Upper lobe of right lung (tissue), 1 donor: ENCODE measurements around the gene QPRT. TPM values are rescaled to one million over a fixed set of nuclear protein-coding genes. Genes with fewer than 3 reads are reported as not detected.
"Not testable (repeated sequence)": the region's sequence is repeated elsewhere in the genome, so short reads cannot be mapped to it uniquely, and the experiment has no call there.

Source experiments
- ATAC-seq: fragments of 200-7000 bp; cut with Tn5 transposase; one replicate; pipeline ENCODE4 v1.9.1; 2020; ENCODE audit warnings: mild to moderate bottlenecking, moderate library complexity
- DNase-seq: peaks from one replicate; pipeline ENCODE4 v3.0.0-alpha.2; 2020
- H3K27ac ChIP-seq: fragments of 200-600 bp; one replicate; pipeline ENCODE4 v1.8.0; 2022
- H3K27me3 ChIP-seq: fragments of 200-600 bp; one replicate; pipeline ENCODE4 v1.8.0; 2022; ENCODE audit warnings: mild to moderate bottlenecking
- H3K36me3 ChIP-seq: fragments of 200-600 bp; one replicate; pipeline ENCODE4 v1.8.0; 2022
- H3K4me1 ChIP-seq: fragments of 200-600 bp; one replicate; pipeline ENCODE4 v1.8.0; 2022
- H3K4me3 ChIP-seq: fragments of 200-600 bp; one replicate; pipeline ENCODE4 v1.8.0; 2022; ENCODE audit warnings: mild to moderate bottlenecking
- H3K9me3 ChIP-seq: fragments of 200-600 bp; one replicate; pipeline ENCODE4 v1.8.0; 2022
- CTCF ChIP-seq: fragments of 200-600 bp; IDR thresholded peaks from one replicate; pipeline ENCODE4 v1.8.0; 2022; ENCODE audit warnings: antibody characterized with exemption
- intact Hi-C: fragments of 100-400 bp; cut with DNase I; formaldehyde crosslinking; loops from one replicate; pipeline ENCODE4 v1.11.0; 2022
- total RNA-seq: library from RNA; stranded (reverse); fragmentation: NEBNext Ultra II Directional; extraction: Animal tissue kit (Norgen Biotek cat#: 25700); gene quantifications from one replicate; pipeline ENCODE4 v1.2.1, GENCODE V29; 2021
- donor health status: DM: no; HTN: yes; CAD: no; lungs with severe emphysema.

The QPRT gene
- total RNA-seq, 1 donor from 2014 or later, result 15.0 TPM

- ATAC-seq, result no peak
- DNase-seq, result no peak
- Histone ChIP-seq H3K4me1 (no peaks in the 10 kb centered on the region), H3K27me3 (no peaks in the 10 kb centered on the region), H3K4me3 (no peak overlapping the region), H3K9me3 (no peaks in the 10 kb centered on the region), H3K27ac (no peak overlapping the region), H3K36me3 (no peaks in the 10 kb centered on the region)
- intact Hi-C loops, result no loop called here
- TF ChIP-seq CTCF, result no peak
Observed at GRCh38 chr16:29743475-29743826, 64.5 kb downstream of the QPRT start.

DNA sequence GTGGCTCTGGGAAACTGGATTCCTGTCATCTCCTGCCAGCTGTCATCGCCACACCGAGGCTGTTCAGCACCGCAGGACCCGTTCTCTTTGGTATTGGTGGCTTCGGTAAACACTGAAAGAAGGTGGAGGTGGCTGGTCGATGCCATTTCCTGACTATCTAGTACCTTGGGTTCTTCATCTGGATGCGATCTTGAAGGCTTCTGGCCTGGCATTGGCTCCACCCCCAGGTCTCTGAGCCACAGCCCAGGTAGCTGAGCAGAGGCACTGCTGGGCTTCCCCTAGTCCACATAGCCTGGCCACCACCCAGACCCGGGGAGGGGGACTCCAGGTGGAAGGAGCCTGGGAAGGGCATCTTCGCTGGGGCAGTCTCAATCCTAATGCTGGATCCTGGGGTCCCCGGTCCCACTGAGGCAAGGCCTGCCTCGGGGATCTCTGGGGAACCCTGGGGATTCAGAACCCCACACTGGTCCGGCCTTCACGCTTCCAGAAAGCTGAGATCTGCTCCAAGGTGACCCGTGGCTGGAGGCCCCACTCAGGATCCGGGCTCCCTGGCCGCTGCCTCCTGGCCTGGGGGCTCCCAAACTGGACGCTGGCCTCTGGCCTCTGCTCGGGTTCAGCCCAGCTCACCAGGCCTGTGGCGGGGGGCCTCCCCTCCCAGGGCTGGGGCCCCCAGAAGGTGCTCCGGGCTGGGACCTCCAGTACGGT lies 65.0 kb downstream of the QPRT start:
- peak overlapping the region; percentile 80 for H3K27ac ChIP-seq
- no peaks in the 10 kb centered on the region for H3K9me3 ChIP-seq
- no peaks in the 10 kb centered on the region for H3K4me1 ChIP-seq
- H3K4me3 ChIP-seq, result peak overlapping the region; percentile 53
- no peaks in the 10 kb centered on the region for H3K36me3 ChIP-seq
- TF ChIP-seq CTCF, result no peak
- intact Hi-C loops, result no loop called here
- ATAC-seq (no peak), DNase-seq (no peak)
- H3K27me3 ChIP-seq, result no peaks in the 10 kb centered on the region

- TF ChIP-seq CTCF, result no peak
- DNase-seq, result no peak
- H3K9me3 ChIP-seq, result no peaks in the 10 kb centered on the region
- no peak for ATAC-seq
- no peaks in the 10 kb centered on the region for H3K4me1 ChIP-seq
- peak overlapping the region; percentile 80 for H3K27ac ChIP-seq
- H3K27me3 ChIP-seq, result no peaks in the 10 kb centered on the region
- no peaks in the 10 kb centered on the region for H3K36me3 ChIP-seq
- H3K4me3 ChIP-seq, result peak overlapping the region; percentile 53
- intact Hi-C loops, result no loop called here
Observed at GRCh38 chr16:29744541-29745101, 65.6 kb downstream of the QPRT start.

- DNase-seq (peak; percentile 68), ATAC-seq (peak; percentile 70)
- Histone ChIP-seq H3K27me3 (no peaks in the 10 kb centered on the region), H3K9me3 (no peaks in the 10 kb centered on the region), H3K4me3 (peak overlapping the region; percentile 53), H3K36me3 (no peaks in the 10 kb centered on the region), H3K27ac (peak overlapping the region; percentile 80), H3K4me1 (no peaks in the 10 kb centered on the region)
- intact Hi-C loops, result no loop called here
- TF ChIP-seq CTCF, result no peak
Observed at GRCh38 chr16:29745121-29745852, 66.3 kb downstream of the QPRT start.

DNA sequence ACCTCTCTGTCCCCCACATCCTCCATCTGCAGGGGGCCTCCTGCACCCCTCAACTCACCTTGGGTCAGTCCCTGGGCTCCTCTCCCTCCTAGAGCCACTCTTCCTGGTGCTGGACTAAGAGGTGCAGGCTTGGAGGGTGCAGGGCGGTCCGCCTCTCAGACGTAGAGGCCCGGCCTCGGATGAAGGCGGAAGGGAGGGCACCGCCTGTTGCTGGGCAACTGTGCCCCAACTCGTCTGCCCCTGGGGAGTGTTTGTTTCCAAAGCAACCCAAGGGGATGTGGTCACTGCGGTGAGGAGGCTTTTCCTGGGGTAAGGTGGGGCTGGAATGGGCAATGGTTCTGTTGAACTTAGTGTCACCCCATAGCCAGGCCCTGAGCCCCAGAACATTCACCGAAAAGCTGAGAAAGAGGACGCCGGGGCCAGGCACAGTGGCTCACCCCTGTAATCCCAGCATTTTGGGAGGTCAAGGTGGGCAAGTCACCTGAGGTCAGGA lies 66.9 kb downstream of the QPRT start, which contains the start of gene C16orf54:
Gene C16orf54 (minus strand): TSS at position 138 of the 493 bp plus-strand sequence. CDS start 1,039 bp downstream, outside the sequence.
- no peaks in the 10 kb centered on the region for H3K9me3 ChIP-seq
- ATAC-seq (peak; percentile 95), DNase-seq (peak; percentile 91)
- H3K4me1 ChIP-seq, result no peaks in the 10 kb centered on the region
- no peaks in the 10 kb centered on the region for H3K36me3 ChIP-seq
- H3K4me3 ChIP-seq, result peak within 1 kb of the TSS; percentile 53
- intact Hi-C loops, result no loop called here
- no peak for TF ChIP-seq CTCF
- H3K27me3 ChIP-seq, result no peaks in the 10 kb centered on the region
- peak within 1 kb of the TSS; percentile 80 for H3K27ac ChIP-seq

DNA sequence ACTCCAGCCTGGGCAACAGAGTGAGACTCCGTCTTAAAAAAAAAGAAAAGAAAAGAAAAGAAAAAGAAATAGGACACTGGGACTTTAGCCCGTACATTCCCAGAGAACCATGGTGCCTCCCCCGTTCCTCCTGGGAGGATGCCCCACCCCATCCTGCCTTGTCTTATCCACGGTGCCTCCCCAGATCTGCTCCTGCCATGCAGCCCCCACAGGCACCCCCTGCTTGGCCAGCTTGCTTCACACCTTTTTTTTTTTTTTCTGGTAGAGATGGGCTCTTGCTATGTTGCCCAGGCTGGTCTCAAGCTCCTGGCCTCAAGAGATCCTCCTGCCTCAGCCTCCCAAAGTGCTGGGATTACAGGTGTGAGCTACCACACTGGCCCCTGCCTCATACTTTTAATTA lies 67.5 kb downstream of the QPRT start:
- intact Hi-C loops, H3K9me3 ChIP-seq, ATAC-seq, DNase-seq, H3K4me1 ChIP-seq, H3K36me3 ChIP-seq, H3K27me3 ChIP-seq: not testable (repeated sequence)
- H3K27ac ChIP-seq, result peak overlapping the region; percentile 80
- H3K4me3 ChIP-seq, result peak overlapping the region; percentile 53
